ENCODE results near the gene NOS3.
"Not testable (repeated sequence)": the region's sequence is repeated elsewhere in the genome, so short reads cannot be mapped to it uniquely, and the experiment has no call there.

Gene NOS3

GRCh38 chr7:151035026-151035717, 44.4 kb downstream of the NOS3 start:
- in situ Hi-C loops (cut with HindIII; ENCODE audit: low sequenced_read_pairs) = no loop called here
- no peak for DNase-seq (ENCODE audit: low read depth, low spot score)
- TF ChIP-seq, protein P1, sequence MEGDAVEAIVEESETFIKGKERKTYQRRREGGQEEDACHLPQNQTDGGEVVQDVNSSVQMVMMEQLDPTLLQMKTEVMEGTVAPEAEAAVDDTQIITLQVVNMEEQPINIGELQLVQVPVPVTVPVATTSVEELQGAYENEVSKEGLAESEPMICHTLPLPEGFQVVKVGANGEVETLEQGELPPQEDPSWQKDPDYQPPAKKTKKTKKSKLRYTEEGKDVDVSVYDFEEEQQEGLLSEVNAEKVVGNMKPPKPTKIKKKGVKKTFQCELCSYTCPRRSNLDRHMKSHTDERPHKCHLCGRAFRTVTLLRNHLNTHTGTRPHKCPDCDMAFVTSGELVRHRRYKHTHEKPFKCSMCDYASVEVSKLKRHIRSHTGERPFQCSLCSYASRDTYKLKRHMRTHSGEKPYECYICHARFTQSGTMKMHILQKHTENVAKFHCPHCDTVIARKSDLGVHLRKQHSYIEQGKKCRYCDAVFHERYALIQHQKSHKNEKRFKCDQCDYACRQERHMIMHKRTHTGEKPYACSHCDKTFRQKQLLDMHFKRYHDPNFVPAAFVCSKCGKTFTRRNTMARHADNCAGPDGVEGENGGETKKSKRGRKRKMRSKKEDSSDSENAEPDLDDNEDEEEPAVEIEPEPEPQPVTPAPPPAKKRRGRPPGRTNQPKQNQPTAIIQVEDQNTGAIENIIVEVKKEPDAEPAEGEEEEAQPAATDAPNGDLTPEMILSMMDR (IDR thresholded peaks at IDR 0.05; ENCODE audit: low read depth, low read length) = no peak

DNA sequence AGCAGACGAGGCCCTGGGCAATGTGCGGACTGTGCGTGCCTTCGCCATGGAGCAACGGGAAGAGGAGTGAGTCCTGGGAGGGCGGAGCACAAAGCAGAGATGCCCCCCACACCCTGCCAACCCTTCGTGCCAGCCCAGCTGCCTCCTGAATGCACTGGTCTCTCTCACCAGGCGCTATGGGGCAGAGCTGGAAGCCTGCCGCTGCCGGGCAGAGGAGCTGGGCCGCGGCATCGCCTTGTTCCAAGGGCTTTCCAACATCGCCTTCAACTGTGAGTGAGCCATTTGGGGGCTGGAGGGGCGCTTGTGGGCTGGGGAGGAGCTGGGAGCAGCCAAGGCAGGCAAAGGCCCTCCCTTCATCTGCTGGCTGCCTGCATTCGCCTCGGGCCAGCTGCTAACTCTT, 45.1 kb downstream of the NOS3 start:
- in situ Hi-C loops (cut with HindIII; ENCODE audit: low sequenced_read_pairs) = no loop called here
- H3K4me3 ChIP-seq (ENCODE audit: low read depth, low read length) = no peak overlapping the region
- no peak for DNase-seq (ENCODE audit: low read depth, low spot score)
- TF ChIP-seq, protein P1 (IDR thresholded peaks at IDR 0.05; ENCODE audit: low read depth, low read length) = no peak

More at GRCh38 chr7:151035026-151035717, 44.4 kb downstream of the NOS3 start:
- H3K4me3 ChIP-seq (ENCODE audit: low read depth, low read length) = no peak overlapping the region

DNA sequence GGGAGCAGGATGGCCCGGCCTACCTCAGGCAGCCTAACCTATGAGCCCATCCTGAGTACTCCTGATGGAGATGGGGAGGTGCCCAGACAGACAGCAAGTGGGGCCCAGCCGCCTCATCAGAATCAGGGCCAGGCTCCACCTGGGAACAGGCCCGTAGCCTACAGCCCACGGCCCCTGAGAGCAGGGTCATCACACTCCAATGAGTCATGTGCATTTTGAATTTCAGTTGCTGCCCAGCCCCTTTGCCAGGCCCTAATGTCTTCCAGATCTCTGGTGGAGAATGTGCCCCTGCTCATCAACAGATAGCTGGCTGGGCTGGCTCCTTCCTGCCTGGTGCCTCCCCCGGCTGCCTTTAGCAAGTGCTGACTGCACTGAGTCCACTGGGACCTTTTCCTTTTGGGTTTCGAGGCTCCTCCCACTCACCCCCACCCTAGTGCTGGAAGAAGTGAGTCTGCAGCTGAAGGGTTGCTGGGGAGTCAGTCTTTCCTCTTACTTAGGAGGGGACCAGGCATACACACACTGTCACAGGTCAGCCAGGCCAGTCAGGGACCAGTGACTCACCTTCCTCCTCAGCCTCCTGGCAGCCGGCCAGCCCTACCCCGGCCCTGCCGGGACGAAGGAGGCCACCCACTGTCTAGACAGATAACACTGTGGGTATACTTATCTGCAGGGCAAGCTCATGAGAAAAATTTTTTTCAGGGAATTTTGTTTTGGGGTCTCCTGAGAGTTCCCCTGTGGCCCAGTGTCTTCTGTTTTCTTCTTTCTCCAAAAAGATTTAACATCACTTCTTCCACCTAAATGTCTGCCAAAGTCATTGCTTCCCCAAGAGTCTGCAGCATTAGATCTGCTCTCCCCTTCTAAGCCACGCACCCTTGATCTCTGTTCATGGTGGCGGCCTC, 48.4 kb downstream of the NOS3 start:
- in situ Hi-C loops (cut with HindIII; ENCODE audit: low sequenced_read_pairs) = no loop called here
- TF ChIP-seq, protein P1 (IDR thresholded peaks at IDR 0.05; ENCODE audit: low read depth, low read length) = no peak
- peak; percentile 89 for DNase-seq (ENCODE audit: low read depth, low spot score)
- no peak overlapping the region for H3K4me3 ChIP-seq (ENCODE audit: low read depth, low read length)

DNA sequence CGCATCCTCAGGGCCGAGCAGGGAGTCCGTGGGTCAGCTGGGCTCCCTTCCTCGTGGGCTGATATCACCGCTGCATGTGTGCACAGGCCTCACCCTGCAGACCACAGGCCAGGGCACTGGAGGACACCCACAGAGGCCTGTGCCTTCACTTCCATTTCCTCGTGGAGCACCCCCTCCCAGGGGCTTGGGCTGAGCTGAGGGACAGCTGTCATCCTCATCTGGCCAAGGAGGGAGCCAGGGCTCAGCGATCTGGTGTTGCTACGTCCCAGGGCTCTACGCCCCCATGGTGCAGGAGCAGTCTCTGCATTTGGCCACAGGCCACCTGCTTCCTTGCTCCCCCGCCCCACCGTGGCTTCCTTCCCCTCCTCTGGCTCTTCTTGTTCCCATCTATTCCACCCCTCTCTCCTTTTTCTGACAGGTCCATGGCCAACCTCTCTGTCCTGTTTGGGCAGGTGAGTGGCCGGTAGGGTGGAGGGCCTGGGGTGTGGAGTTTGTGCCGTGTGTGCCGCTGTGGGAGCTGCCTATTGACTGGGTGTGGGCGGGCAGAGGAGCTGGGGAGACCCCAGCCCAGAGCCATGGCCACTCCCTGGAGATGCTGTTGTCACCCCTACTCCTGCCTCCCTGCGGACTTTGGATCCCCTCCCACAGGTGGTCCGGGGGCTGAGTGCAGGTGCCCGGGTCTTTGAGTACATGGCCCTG, 49.2 kb downstream of the NOS3 start:
- no peak overlapping the region for H3K4me3 ChIP-seq (ENCODE audit: low read depth, low read length)
- TF ChIP-seq, protein P1 (IDR thresholded peaks at IDR 0.05; ENCODE audit: low read depth, low read length) = no peak
- in situ Hi-C loops (cut with HindIII; ENCODE audit: low sequenced_read_pairs) = no loop called here
- no peak for DNase-seq (ENCODE audit: low read depth, low spot score)

DNA sequence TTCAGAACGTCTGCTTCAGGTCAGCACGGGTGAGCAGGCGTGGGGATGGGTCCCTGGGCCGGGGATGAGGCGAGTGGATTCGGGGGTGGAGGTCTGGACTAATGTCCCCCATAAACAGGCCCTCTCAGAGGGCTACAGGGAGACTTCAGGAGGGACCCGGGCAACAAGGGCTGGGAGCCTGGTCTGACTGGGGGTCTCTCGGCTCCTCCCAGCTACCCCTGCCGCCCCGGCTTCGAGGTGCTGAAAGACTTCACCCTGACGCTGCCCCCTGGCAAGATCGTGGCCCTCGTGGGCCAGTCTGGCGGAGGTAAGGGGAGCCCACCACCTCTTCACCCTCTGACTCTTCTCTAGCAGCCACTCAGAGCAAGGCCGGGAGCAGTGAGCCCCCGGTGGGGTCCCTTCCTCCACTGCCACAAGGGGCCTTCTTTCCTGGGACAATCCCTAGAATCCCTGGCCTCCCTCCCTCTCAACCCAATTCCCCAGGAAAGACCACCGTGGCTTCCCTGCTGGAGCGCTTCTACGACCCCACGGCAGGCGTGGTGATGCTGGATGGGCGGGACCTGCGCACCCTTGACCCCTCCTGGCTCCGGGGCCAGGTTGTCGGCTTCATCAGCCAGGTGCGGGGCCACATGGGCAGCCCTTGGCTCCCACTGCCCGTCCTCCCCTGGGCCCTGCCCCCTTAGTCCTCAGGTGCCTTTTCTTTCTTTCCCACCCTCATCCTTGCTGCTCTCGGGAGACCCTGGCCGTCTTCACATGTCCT, 50.0 kb downstream of the NOS3 start:
- TF ChIP-seq, protein P1 (IDR thresholded peaks at IDR 0.05; ENCODE audit: low read depth, low read length) = no peak
- in situ Hi-C loops (cut with HindIII; ENCODE audit: low sequenced_read_pairs) = no loop called here
- DNase-seq (ENCODE audit: low read depth, low spot score) = no peak
- H3K4me3 ChIP-seq (ENCODE audit: low read depth, low read length) = no peak overlapping the region

GRCh38 chr7:151043449-151043848, 52.6 kb downstream of the NOS3 start:
- DNase-seq (ENCODE audit: low read depth, low spot score); H3K4me3 ChIP-seq (ENCODE audit: low read depth, low read length); in situ Hi-C loops (cut with HindIII; ENCODE audit: low sequenced_read_pairs): not testable (repeated sequence)

Data from astrocyte of the spinal cord (primary cell).